MM.1S (cell line): ENCODE measurements around the gene SWAP70.

ENCODE experiments used
- CTCF ChIP-seq: fragments of 300-600 bp; sonication (generic); IDR thresholded peaks from 2 replicates; pipeline ENCODE4 v1.5.1; 2016; ENCODE audit warnings: antibody characterized with exemption, low read length, mixed read lengths
- EZH2 ChIP-seq: fragments of 300-600 bp; sonication (generic); optimal IDR thresholded peaks from 2 replicates; pipeline ENCODE3; 2017; ENCODE audit warnings: low read depth, mild to moderate bottlenecking, antibody characterized with exemption, low read length, mixed read lengths
- EZH2phosphoT487 ChIP-seq: fragments of 300-600 bp; sonication (generic); IDR thresholded peaks from 2 replicates; pipeline ENCODE4 v1.6.1; 2018; ENCODE audit warnings: antibody characterized with exemption, low read length

GRCh38 chr11:9722023-9722422 is 58.1 kb downstream of the SWAP70 start:
- no peak for TF ChIP-seq CTCF
- no peak for TF ChIP-seq EZH2
- TF ChIP-seq EZH2phosphoT487: no peak
